Testis (tissue), 5 donors: ENCODE results near the gene FCN3. TPM values are rescaled to one million over a fixed set of nuclear protein-coding genes. Genes with fewer than 3 reads are reported as not detected.
A peak's percentile ranks its signal among the peaks of the same experiment; 100 is the strongest.

Experiments
- DNase-seq: peaks from one replicate; pipeline ENCODE4 v3.0.0-alpha.2; 2019
- H3K27ac ChIP-seq, 2 donors: fragments of 200-600 bp; sonication (generic); one replicate each; pipeline ENCODE4 v1.5.1; 2019
- H3K27me3 ChIP-seq: fragments of 200-600 bp; sonication (generic); one replicate; pipeline ENCODE4 v1.5.1; 2019
- H3K36me3 ChIP-seq: fragments of 200-600 bp; sonication (generic); one replicate; pipeline ENCODE4 v1.5.1; 2017; ENCODE audit warnings: low read depth; ENCODE audit errors: missing control alignments
- H3K4me1 ChIP-seq: fragments of 200-600 bp; sonication (generic); one replicate; pipeline ENCODE4 v1.5.1; 2019
- H3K4me3 ChIP-seq, 2 donors: fragments of 200-600 bp; sonication (generic); one replicate each; pipeline ENCODE4 v1.5.1; 2017 to 2019
- H3K9me3 ChIP-seq: fragments of 200-600 bp; sonication (generic); one replicate; pipeline ENCODE4 v1.5.1; 2017
- POLR2A ChIP-seq: fragments of 450-650 bp; IDR thresholded peaks from one replicate; pipeline ENCODE4 v1.6.1; 2017; ENCODE audit warnings: antibody characterized with exemption, mild to moderate bottlenecking, moderate library complexity
- WGBS, 2 donors: methylation state at CpG; one replicate each; pipeline ENCODE4 v1.1.5; 2018; 5-methylcytosine and 5-hydroxymethylcytosine counted together
- intact Hi-C: fragments of 100-400 bp; cut with DNase I; formaldehyde crosslinking; loops from one replicate; pipeline ENCODE4 v1.15.1; 2023; ENCODE audit warnings: low total_unique reads
- long read RNA-seq, 2 donors: transcript quantifications; one replicate each; lab custom pipeline, GENCODE V29; 2026
- polyA plus RNA-seq: library from polyadenylated mRNA; stranded (reverse); fragments of 350-450 nt; fragmentation: Illumina TruSeq; extraction: RNeasy Lipid Tissue Mini Kit (QIAGEN cat#74804); gene quantifications from one replicate; pipeline ENCODE4 v1.2.3, GENCODE V29; 2014; ENCODE audit warnings: low read depth, low replicate concordance; ENCODE audit not compliant: insufficient read depth
- total RNA-seq, 2 donors: library from RNA; depleted of rRNA; stranded (reverse); fragments of >200 nt; gene quantifications; one replicate each; pipeline ENCODE4 v1.2.3, GENCODE V29; 2016
- TF ChIP-seq, protein P1 (sequence below), 3 experiments: fragments of 450-650 bp in 2 of 3; fragments of 200-600 bp in 1 of 3; sonication (generic) in 1 of 3; IDR thresholded peaks; one replicate each; pipeline ENCODE4 v1.5.1; 2016 to 2019; ENCODE audit warnings: antibody characterized with exemption in 3 of 3, mild to moderate bottlenecking in 2 of 3, moderate library complexity in 1 of 3

FCN3 gene
- total RNA-seq (1 to 10 TPM; 3.6 to 6.9 TPM), polyA plus RNA-seq (0.54 TPM)
- long read RNA-seq, donor 1, result 0 reads
- long read RNA-seq, donor 2, result 0 reads

DNA sequence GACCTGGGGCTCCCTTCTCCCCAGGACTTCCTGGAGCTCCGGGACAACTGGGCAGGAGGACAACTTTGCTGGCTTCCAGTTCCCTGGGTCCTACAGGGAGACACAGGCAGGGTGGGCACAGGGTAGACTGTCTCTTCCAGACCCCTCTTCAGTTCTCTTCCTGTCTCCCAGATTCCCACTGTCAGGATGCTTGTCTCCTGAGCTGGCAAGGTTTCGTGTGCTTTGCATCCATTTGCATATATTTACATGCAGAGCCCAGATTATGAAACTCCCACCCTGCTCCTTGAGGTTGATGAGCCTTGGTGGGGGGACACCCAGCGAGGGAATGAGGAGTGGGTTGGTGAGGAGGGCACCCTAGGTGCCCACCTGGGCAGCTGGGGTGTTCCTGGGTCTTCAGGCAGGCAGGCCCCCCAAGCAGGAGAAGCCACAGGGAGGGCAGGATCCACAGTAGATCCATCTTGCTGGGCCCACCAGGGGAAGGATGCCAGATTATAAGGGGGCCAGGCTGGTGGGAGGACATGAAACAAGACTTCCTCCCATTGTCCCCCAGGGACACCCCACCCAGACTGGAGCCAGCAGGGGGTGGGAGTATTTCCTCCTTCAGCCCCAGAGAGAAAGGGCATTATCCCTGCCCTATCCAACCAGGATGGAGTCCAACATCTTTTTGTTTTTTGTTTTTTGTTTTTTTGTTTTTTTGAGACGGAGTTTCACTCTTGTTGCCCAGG lies at the start of gene FCN3:
TSS of gene FCN3 (minus strand) at position 463 of the 725 bp plus-strand sequence. CDS start at position 457, 6 bp downstream.
- Histone ChIP-seq H3K36me3 (no peaks in the 10 kb centered on the region), H3K4me3 (no peak within 1 kb of the TSS), H3K27me3 (no peaks in the 10 kb centered on the region), H3K9me3 (no peaks in the 10 kb centered on the region), H3K4me1 (no peaks in the 10 kb centered on the region), H3K27ac (no peak within 1 kb of the TSS)
- TF ChIP-seq, protein P1, sequence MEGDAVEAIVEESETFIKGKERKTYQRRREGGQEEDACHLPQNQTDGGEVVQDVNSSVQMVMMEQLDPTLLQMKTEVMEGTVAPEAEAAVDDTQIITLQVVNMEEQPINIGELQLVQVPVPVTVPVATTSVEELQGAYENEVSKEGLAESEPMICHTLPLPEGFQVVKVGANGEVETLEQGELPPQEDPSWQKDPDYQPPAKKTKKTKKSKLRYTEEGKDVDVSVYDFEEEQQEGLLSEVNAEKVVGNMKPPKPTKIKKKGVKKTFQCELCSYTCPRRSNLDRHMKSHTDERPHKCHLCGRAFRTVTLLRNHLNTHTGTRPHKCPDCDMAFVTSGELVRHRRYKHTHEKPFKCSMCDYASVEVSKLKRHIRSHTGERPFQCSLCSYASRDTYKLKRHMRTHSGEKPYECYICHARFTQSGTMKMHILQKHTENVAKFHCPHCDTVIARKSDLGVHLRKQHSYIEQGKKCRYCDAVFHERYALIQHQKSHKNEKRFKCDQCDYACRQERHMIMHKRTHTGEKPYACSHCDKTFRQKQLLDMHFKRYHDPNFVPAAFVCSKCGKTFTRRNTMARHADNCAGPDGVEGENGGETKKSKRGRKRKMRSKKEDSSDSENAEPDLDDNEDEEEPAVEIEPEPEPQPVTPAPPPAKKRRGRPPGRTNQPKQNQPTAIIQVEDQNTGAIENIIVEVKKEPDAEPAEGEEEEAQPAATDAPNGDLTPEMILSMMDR (IDR thresholded peaks at IDR 0.05), result no peak
- no peak for TF ChIP-seq POLR2A
- 86% methylated on average over 4 of the region's 4 CpGs for WGBS, 2 donors
- intact Hi-C loops, result no loop called here
- DNase-seq, result no peak

DNA sequence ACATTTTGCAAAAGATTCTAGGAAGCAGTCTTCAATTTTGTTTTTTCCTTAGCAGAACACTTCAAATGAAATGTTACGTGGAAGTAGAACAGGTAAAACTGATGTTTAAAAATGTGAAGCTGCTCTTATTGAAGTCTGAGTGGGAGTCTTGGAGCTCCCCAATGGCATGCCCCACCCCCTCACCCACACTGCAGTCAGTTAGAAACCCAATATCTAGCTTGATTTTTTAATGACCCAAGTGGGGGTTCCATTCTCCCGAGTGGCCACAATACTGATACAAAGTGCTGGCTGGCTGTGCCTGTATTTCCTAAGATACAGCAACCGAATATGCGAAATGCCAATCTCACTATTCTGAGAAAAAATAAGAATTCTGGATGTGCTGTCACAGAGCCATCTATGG lies 49.1 kb upstream of the FCN3 start:
- no peak for DNase-seq
- intact Hi-C loops, result no loop called here
- peaks cover 27% of the 10 kb centered on the region for H3K4me1 ChIP-seq
- no peak overlapping the region for H3K4me3 ChIP-seq
- no peaks in the 10 kb centered on the region for H3K36me3 ChIP-seq
- 58 to 76% methylated on average over 4 of the region's 4 CpGs for WGBS, 2 donors
- no peak for TF ChIP-seq POLR2A
- TF ChIP-seq, protein P1 (IDR thresholded peaks at IDR 0.05), result no peak
- no peaks in the 10 kb centered on the region for H3K27me3 ChIP-seq
- H3K27ac ChIP-seq, result no peak overlapping the region
- H3K9me3 ChIP-seq, result no peaks in the 10 kb centered on the region

DNA sequence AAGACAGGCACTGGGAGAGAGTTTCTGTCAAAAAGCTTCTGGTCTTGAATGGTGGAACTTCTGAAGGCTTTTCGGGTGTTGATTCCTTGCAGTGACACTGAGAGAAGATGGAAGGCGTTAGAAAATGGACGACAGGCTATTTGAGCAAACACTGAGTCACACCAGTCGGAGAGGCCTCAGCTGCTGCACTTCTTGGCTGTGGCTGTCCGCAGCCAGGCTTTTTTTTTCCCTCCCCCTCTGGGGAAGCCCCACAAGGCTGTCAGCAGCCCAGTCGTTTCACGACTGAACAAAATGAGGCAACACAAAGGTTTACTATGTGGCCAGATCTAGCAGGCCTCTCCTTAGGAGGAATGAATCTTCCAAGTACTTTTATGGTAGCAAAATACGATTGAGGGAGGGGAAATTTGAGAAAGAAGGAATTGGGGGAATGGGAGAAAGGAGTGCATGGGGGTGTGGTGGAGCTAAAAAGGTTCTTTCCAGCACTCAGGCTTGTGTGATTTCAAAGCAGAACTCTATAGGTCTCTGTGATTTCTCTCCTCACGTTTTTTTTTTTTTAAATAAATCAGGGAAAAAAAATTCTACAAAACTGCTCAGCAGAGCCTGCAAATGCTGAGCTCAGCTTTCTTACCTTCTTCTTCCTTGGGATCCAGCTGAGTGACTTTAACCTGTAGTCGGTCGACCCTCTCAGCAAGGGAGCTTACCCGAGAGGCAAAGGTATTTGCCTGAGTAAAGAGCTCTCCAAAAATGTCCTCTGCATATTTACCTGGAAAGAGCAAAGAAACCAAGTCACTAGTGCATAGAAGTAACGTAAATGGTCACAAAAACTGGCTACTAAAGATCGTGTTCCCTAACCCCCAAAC lies 43.9 kb upstream of the FCN3 start:
- no peak overlapping the region for H3K4me3 ChIP-seq
- H3K27ac ChIP-seq, result peak overlapping the region in 1 of 2 donors; percentile 78
- no peaks in the 10 kb centered on the region for H3K36me3 ChIP-seq
- 47 to 53% methylated on average over 14 of the region's 14 CpGs for WGBS, 2 donors
- peak; percentile 70 for DNase-seq
- no peaks in the 10 kb centered on the region for H3K27me3 ChIP-seq
- intact Hi-C loops, result loop anchor here (10.0 kb wide), 1 partner anchor 86 kb away; no protein-coding TSS in a partner anchor
- H3K4me1 ChIP-seq, result peaks cover 22% of the 10 kb centered on the region
- no peaks in the 10 kb centered on the region for H3K9me3 ChIP-seq
- no peak for TF ChIP-seq POLR2A
- TF ChIP-seq, protein P1 (IDR thresholded peaks at IDR 0.05), result no peak

DNA sequence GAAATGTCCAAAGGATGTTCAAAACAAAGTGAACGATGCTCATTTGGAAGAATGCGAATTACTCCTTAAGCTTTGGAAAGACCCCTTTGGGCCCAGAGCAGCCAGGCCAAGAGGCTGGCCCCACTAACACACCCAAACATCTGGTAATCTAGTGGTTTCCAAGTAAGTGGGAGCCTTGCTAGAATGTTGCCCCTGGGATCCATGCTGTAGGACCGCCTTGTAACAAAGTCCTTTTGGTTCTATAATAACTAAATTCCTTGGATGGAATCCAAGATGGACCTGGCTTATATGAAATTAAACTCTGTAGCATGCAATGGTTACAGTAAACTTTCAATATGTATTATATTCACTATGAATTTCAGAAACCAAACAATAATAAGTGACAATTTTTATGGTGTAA lies 43.1 kb upstream of the FCN3 start:
- Histone ChIP-seq H3K4me3 (no peak overlapping the region), H3K27ac (no peak overlapping the region), H3K4me1 (peaks cover 20% of the 10 kb centered on the region), H3K36me3 (no peaks in the 10 kb centered on the region), H3K9me3 (no peaks in the 10 kb centered on the region), H3K27me3 (no peaks in the 10 kb centered on the region)
- TF ChIP-seq POLR2A, result no peak
- TF ChIP-seq, protein P1 (IDR thresholded peaks at IDR 0.05), result no peak
- 63 to 68% methylated on average over 3 of the region's 3 CpGs for WGBS, 2 donors
- no peak for DNase-seq
- intact Hi-C loops, result loop anchor here (10.0 kb wide), 1 partner anchor 87 kb away; no protein-coding TSS in a partner anchor
